HG02870 (cell line): ENCODE data around the gene RARB.

Experiments used
- ATAC-seq: cut with Tn5 transposase; IDR thresholded peaks from one replicate; pipeline ENCODE4 v1.9.1; 2021; ENCODE audit warnings: mild to moderate bottlenecking, moderate library complexity; ENCODE audit not compliant: unreplicated experiment

RARB gene

DNA sequence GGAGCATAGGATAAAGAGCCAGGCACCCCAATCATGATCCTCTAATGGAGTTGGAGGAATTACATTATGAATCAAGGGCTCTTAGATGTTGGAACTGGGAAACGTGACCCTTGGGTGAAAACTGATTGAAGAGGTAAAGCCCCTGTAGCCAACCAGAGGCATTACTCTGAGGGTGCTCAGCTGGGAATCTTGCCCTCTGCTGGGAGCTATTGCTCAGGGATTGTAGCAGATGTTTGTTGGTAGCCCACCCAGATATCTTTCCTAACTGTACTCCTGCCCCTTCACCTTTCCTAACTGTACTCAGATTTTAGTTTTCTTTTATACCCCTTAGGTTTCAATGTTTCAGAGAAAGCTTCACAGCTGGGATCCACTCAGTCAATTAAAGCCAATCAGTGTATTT, 74.2 kb downstream of the RARB start:
- no peak for ATAC-seq

GRCh38 chr3:25503898-25504301, 75.8 kb downstream of the RARB start:
- no peak for ATAC-seq

- ATAC-seq, result no peak
Measured at GRCh38 chr3:25505581-25505980, 77.5 kb downstream of the RARB start.

- no peak for ATAC-seq
Measured at GRCh38 chr3:25507811-25508210, 79.7 kb downstream of the RARB start.

DNA sequence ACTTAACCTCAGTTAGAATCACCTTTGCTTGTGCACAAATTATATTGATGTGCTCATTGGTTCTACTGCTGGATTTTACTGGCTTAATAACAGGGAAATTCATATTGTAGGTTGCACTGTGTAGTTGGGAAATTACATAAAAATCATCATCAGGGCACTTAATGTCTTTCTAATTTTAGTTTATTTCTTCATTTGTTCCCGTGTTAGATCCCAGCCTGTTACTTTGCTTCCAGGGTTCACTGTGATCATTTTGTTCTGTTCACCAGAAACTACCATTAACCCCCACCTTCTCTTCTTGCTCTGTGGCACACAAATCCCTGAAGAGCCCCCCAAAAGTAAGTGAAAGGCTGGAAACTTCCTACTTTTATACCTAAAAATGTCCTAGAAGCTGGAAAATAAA, 80.4 kb downstream of the RARB start:
- no peak for ATAC-seq

GRCh38 chr3:25508901-25509300, 80.8 kb downstream of the RARB start:
- no peak for ATAC-seq

DNA sequence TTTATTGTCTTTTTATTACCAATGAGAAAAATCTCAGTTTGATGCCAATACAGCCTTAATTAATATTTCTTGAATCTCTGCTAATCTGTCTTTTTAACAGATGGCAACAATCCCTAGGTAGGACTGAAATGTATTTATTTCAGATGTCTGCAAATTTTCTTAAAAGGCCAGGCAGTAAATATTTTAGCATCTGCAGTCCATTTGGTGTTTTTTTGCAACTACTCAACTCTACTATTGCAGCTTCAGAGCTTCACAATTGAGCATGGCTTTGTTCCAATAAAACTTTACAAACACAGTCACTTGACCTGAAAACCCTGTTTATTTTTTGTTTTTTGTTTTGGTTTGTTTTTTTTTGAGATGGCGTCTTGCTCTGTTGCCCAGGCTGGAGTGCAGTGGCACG, 82.7 kb downstream of the RARB start:
- ATAC-seq, result no peak

- no peak for ATAC-seq
Measured at GRCh38 chr3:25511972-25512721, 84.1 kb downstream of the RARB start.

DNA sequence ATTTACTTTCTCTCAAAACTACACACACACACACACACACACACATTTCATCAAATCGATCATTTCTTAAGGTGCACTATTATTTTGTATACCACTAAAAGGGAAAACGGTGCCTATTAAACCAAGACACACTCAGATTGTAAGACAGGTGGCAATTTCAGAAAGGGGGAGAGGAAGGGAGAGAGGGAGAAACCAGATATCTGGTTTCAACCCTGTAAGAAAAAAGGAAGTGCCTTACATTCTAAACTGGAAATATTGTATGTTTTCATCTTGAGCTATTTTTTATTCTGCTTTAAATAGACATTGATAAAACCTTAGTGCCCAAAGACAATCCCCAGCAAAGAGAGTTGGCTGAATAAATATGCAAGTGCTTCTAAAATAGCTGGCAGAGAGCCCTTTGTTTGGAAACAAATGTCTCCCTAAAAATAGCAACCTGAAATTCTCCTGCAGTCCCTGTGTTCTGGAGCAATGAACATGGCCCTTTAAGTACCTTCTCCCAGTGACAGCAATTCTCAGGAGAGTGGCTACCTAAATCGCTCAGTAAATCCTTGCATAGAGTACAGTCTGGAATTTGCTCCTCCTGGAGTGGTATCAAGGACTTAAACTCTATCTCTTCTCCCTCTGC, 85.7 kb downstream of the RARB start:
- ATAC-seq, result no peak

DNA sequence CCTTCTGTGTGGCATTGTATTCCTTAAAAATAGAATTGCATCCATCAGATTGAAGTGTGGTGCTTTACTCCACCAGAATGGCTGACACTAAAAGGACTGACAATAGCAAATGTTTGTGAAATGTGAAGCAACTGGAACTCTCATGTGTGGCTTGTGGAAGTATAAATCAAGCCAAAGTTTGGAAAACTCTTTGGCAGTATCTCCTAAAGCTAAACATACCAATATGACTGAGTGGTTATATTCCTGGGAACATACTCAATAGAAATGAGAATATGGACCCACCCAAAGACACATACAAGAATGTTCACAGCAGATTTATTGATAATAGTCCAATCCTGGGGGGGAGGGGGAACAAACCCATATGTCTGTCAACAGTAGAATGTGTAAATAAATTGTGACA, 87.1 kb downstream of the RARB start:
- no peak for ATAC-seq

DNA sequence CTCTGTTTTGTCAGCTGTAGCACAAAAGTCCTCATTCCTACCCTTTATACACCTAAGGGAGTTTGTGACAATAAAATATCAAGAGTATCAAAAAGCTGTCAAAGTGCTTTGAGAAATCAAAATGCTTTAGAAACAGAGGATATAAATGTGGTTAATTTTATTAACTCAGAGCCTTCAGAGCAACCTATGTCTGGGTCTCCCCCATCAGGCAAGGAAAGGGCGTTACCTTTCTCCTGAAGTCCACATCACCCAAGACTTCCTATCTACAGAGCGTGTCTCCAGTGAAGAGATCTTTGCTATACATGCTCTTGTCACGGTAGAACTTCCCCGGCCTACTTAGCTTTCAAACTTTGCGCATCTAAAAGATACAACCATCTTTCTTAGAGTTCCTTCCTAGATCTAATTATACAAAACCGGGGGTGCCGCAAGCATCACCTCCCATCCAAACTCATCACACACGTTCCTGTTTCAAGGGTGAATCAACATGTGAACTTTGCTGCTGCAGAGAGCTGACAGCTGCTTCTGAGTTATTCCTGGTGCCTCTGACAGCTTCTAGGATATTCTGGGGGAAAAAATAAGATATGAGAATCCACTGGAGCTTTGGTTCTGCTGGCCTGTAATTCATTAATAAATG, 93.0 kb downstream of the RARB start:
- ATAC-seq, result no peak

- ATAC-seq, result no peak
Measured at GRCh38 chr3:25527336-25527735, 99.3 kb downstream of the RARB start.

- no peak for ATAC-seq
Measured at GRCh38 chr3:25527801-25528200, 99.7 kb downstream of the RARB start.

GRCh38 chr3:25531971-25532370, 103.9 kb downstream of the RARB start:
- no peak for ATAC-seq

DNA sequence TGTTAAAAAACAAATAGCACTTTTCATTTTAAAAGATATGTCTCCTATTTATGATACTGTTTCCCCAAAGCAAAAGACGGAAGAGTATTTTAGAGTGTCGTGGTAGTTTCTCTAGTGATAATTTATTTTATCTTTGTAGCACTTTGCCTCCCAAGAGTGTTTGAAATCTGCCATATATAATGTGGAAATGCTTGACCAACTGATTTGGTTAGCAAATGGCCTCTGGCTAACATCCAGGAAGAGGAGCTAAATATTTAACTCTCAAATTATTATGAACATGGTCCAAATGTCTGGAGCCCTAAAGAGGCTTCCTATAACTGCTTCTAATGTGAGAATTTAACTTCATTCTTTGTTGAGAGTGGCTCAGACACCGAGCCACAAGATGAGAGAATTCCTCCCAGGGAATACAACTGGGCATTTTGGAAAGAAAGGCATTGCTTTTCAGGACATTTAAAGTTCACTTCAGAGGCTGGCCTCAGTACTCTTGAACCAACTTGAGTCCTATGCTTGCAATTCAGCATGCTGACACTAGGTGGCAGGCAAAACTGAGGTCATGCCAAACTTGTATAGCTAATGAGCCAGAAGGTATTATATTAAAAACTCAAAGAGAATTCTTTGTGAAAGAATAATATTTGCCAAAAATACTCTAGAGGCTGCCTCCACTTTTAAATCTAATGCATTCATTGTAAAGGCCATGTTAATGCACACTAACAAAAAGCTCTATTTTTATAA, 104.5 kb downstream of the RARB start:
- ATAC-seq, result no peak

DNA sequence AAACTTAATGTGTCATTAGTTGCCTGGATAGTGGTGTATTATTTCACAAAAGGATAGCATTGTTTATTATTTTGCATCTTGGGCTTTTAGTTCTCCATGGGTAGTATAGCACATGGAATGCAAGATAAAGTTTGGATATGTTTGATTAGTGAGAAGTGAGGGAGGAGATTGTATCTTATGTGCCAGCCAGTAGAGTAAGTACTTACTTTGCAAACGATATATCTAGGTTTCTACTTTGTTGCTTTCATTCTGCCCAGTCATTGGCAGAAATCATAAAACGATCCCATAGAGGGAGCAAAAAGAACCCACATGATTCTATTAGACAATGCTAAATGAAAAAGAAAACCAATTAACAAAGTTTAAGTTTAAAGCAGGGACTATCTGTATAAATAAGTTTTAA, 105.3 kb downstream of the RARB start:
- no peak for ATAC-seq

GRCh38 chr3:25534007-25534406, 105.9 kb downstream of the RARB start:
- no peak for ATAC-seq

- no peak for ATAC-seq
Measured at GRCh38 chr3:25536521-25537391, 108.7 kb downstream of the RARB start.

DNA sequence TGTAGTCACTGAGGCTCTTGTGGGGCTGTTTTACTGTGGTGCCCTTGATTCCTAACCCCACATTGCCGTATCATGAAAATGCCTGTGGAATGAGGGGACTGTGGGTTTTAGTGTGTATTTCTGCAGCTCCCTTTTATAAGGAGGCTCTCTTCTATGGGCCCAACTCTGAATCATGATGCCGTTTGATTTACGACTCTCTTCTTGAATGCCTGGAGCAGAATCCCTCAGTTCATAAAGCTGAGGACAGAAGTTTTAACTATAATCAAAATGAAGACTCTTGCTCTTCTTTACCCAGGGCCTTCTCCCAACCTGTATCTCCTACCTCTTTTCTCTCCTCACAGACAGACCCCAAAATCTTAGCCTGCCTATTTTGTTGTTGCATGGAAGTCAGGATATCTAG, 109.5 kb downstream of the RARB start:
- no peak for ATAC-seq

DNA sequence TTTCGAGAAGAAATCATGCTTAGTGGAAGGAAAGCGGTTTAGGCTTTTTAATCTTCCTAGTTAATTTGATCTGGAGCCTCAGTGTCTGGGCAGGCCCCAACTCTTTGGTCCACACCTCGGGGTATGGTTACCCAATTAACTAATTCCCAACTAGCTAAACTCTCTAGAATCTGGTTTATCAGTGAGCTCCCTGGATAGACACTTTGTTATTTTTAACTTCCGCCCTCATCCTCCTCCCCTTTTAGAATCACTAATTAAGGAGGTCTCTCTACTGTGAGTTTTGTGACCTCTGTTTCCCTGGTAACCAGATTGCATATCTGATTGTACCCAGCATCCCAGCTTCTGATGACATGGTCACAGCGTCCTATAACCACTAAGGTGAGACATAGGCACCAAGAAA, 112.2 kb downstream of the RARB start:
- ATAC-seq, result no peak
